HG02610 (cell line): ENCODE results near the gene VWA1.
"Not testable (repeated sequence)": the region's sequence is repeated elsewhere in the genome, so short reads cannot be mapped to it uniquely, and the experiment has no call there.

Experiments used
- ATAC-seq: cut with Tn5 transposase; IDR thresholded peaks from one replicate; pipeline ENCODE4 v1.9.1; 2021; ENCODE audit warnings: mild to moderate bottlenecking, moderate library complexity; ENCODE audit not compliant: unreplicated experiment

Gene VWA1

GRCh38 chr1:1480488-1480867 lies 45.0 kb downstream of the VWA1 start:
- not testable (repeated sequence) for ATAC-seq

- ATAC-seq = not testable (repeated sequence)
Observed at GRCh38 chr1:1481811-1482210, 46.3 kb downstream of the VWA1 start.

GRCh38 chr1:1482856-1483255 lies 47.4 kb downstream of the VWA1 start:
- ATAC-seq = no peak

- ATAC-seq = no peak
Observed at GRCh38 chr1:1483714-1484113, 48.2 kb downstream of the VWA1 start.

- ATAC-seq = not testable (repeated sequence)
Observed at GRCh38 chr1:1484976-1485750, 49.7 kb downstream of the VWA1 start.

- not testable (repeated sequence) for ATAC-seq
Observed at GRCh38 chr1:1485755-1486317, 50.3 kb downstream of the VWA1 start.

- no peak for ATAC-seq
Observed at GRCh38 chr1:1487701-1488100, 52.2 kb downstream of the VWA1 start.

GRCh38 chr1:1489231-1489630 lies 53.7 kb downstream of the VWA1 start:
- ATAC-seq = no peak

GRCh38 chr1:1489861-1490260 lies 54.4 kb downstream of the VWA1 start:
- ATAC-seq = no peak

GRCh38 chr1:1490633-1491230 lies 55.2 kb downstream of the VWA1 start:
- ATAC-seq = no peak

- no peak for ATAC-seq
Observed at GRCh38 chr1:1491601-1492000, 56.1 kb downstream of the VWA1 start.
